Mucosa of gallbladder (tissue), 1 donor: ENCODE results near the gene APIP. TPM values are rescaled to one million over a fixed set of nuclear protein-coding genes. Genes with fewer than 3 reads are reported as not detected.
"Not testable (repeated sequence)": the region's sequence is repeated elsewhere in the genome, so short reads cannot be mapped to it uniquely, and the experiment has no call there.

Source experiments
- DNase-seq: peaks from one replicate; pipeline ENCODE4 v3.0.0-alpha.2; 2020; ENCODE audit warnings: low spot score
- total RNA-seq: library from RNA; stranded (reverse); gene quantifications from one replicate; pipeline ENCODE4 v1.2.1, GENCODE V29; 2021
- donor health status: DM: no; HTN: no; CAD: no.

The APIP gene
- total RNA-seq, 1 donor from 2014 or later = 48.8 TPM

GRCh38 chr11:34926101-34926830, 10.1 kb upstream of the APIP start:
- DNase-seq = no peak

GRCh38 chr11:34924714-34925113, 8.5 kb upstream of the APIP start:
- no peak for DNase-seq

GRCh38 chr11:34921156-34921555, 5.0 kb upstream of the APIP start:
- DNase-seq = no peak

GRCh38 chr11:34916843-34917770, 928 bp upstream of the APIP start:
- no peak for DNase-seq

- DNase-seq = no peak
Observed at GRCh38 chr11:34915136-34916014, 804 bp downstream of the APIP start.

GRCh38 chr11:34913556-34913955, 2.6 kb downstream of the APIP start:
- not testable (repeated sequence) for DNase-seq

- no peak for DNase-seq
Observed at GRCh38 chr11:34911676-34912075, 4.5 kb downstream of the APIP start.

- DNase-seq = no peak
Observed at GRCh38 chr11:34910817-34911216, 5.4 kb downstream of the APIP start.

GRCh38 chr11:34909955-34910354, 6.2 kb downstream of the APIP start:
- DNase-seq = no peak

GRCh38 chr11:34909415-34909814, 6.8 kb downstream of the APIP start:
- DNase-seq = no peak

- DNase-seq = no peak
Observed at GRCh38 chr11:34907934-34908593, 8.1 kb downstream of the APIP start.

- no peak for DNase-seq
Observed at GRCh38 chr11:34905666-34906065, 10.5 kb downstream of the APIP start.

- no peak for DNase-seq
Observed at GRCh38 chr11:34904421-34904955, 11.7 kb downstream of the APIP start.

- no peak for DNase-seq
Observed at GRCh38 chr11:34899633-34900016, 16.6 kb downstream of the APIP start.

- no peak for DNase-seq
Observed at GRCh38 chr11:34898474-34898873, 17.7 kb downstream of the APIP start.

GRCh38 chr11:34897171-34897870, 18.9 kb downstream of the APIP start:
- no peak for DNase-seq

GRCh38 chr11:34896191-34896590, 20.0 kb downstream of the APIP start:
- not testable (repeated sequence) for DNase-seq

- DNase-seq = no peak
Observed at GRCh38 chr11:34893416-34893815, 22.8 kb downstream of the APIP start.

GRCh38 chr11:34891611-34892010, 24.6 kb downstream of the APIP start:
- no peak for DNase-seq

- no peak for DNase-seq
Observed at GRCh38 chr11:34890812-34891211, 25.4 kb downstream of the APIP start.
